PC-9 (cell line): Measurements from ENCODE around the gene DLGAP3.
"Not testable (repeated sequence)": the region's sequence is repeated elsewhere in the genome, so short reads cannot be mapped to it uniquely, and the experiment has no call there.

Experiments used
- CTCF ChIP-seq: fragments of 200-600 bp; sonication (generic); conservative IDR thresholded peaks from 2 replicates; pipeline ENCODE4 v1.6.1; 2017; ENCODE audit warnings: mixed run types, antibody characterized with exemption, mild to moderate bottlenecking, moderate library complexity
- EZH2 ChIP-seq: fragments of 200-600 bp; sonication (generic); IDR thresholded peaks from 2 replicates; pipeline ENCODE4 v1.8.0; 2017; ENCODE audit warnings: antibody characterized with exemption, low read depth

DNA sequence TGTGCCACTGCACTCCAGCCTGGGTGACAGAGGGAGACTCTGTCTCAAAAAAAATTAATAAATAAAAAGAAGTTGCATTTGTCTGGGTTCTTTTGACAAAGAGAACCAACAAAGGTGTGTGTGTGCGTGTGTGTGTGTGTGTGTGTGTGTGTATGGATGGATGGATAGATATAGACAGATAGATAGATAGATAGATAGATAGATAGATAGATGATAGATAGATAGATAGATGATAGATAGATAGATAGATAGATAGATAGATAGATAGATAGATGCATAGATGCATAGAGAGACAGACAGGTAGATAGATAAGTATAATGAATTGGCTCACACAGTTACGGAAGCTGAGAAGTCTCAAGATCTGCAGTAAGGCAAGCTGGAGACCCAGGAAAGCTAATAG lies 12.3 kb upstream of the DLGAP3 start:
- TF ChIP-seq CTCF, EZH2: not testable (repeated sequence)
